Measurements from ENCODE around the gene HES4. TPM values are rescaled to one million over a fixed set of nuclear protein-coding genes. Genes with fewer than 3 reads are reported as not detected.

HES4 gene
- total and polyA plus RNA-seq, 10 of the 15 experiments (the other 5 are each of a cell fraction or from before 2014, with no cell fraction given): 0.44 to 1.7 (median 0.85) TPM; not detected in 5

- TF ChIP-seq IKZF1 (conservative IDR thresholded peaks at IDR 0.05): no peak
These were observed 44.4 kb downstream of the HES4 start (continued) for GRCh38 chr1:955474-955873.

- ChIA-PET POLR2A (no interaction called here), CTCF (no interaction called here), SMC1A (ENCODE audit: uncharacterized antibody, unreplicated experiment) (no interaction called here), RAD21 (ENCODE audit: unreplicated experiment) (no interaction called here)
- H3K79me2 ChIP-seq (ENCODE audit: control insufficient read depth, insufficient read depth, low read length): peaks cover 20% of the 10 kb centered on the region
- H3K36me3 ChIP-seq (ENCODE audit: control insufficient read depth in 2 of 2, insufficient read depth in 2 of 2, low read length in 1 of 2): peaks cover 18 to 49% of the 10 kb centered on the region in 2 experiments; a peak in 3 of 4 replicates
- peaks cover 3% of the 10 kb centered on the region; the same call in 1 of the 2 replicates for H4K20me1 ChIP-seq (ENCODE audit: control insufficient read depth, insufficient read depth)
- no peak overlapping the region for H3K4me3 ChIP-seq
- intact Hi-C loops (cut with micrococcal nuclease; ENCODE audit: unreplicated experiment): no loop called here
- no peak overlapping the region for H3K9ac ChIP-seq (ENCODE audit: control insufficient read depth, insufficient read depth, low read length)
- H3K4me2 ChIP-seq (ENCODE audit: control insufficient read depth, insufficient read depth): no peak overlapping the region
- no TSS peak for BruUV-seq (replicated peaks)
- in situ Hi-C loops (cut with MboI): no loop called here
- WGBS (ENCODE audit: insufficient coverage, insufficient replicate concordance, low lambda C conversion rate, missing lambda C conversion rate): 95% methylated on average over 13 of the region's 13 CpGs
- no peaks in the 10 kb centered on the region for H3K9me3 ChIP-seq (replicated peaks; ENCODE audit: control insufficient read depth, insufficient read depth, low read length)
- peaks cover 10% of the 10 kb centered on the region for H3K4me1 ChIP-seq (ENCODE audit: control insufficient read depth, insufficient read depth, low read length)
- no peak for FAIRE-seq
- no peak overlapping the region for H2AFZ ChIP-seq (ENCODE audit: control insufficient read depth, low read depth, low read length)
- H3K27me3 ChIP-seq (replicated peaks in 1 of 2; ENCODE audit: control insufficient read depth in 2 of 2, insufficient read depth in 2 of 2, low read length in 1 of 2): no peaks in the 10 kb centered on the region
- TF ChIP-seq ETV6 (conservative IDR thresholded peaks at IDR 0.05 in 1 of 2, IDR thresholded peaks at IDR 0.05 in 1 of 2; ENCODE audit: borderline replicate concordance in 1 of 2, low read depth in 1 of 2): no peak
- no peak for TF ChIP-seq PML (IDR thresholded peaks at IDR 0.05; ENCODE audit: low read length)
- TF ChIP-seq POLR2A (IDR thresholded peaks at IDR 0.05; ENCODE audit: low read depth, low read length): 0 out of 2 replicates have a peak, but pooled peaks have one; percentile 9
- no peak for TF ChIP-seq EED (IDR thresholded peaks at IDR 0.05; ENCODE audit: low read depth)
- TF ChIP-seq E2F4 (IDR thresholded peaks at IDR 0.05; ENCODE audit: low read depth, low read length): no peak
- TF ChIP-seq NFYA (IDR thresholded peaks at IDR 0.05; ENCODE audit: borderline replicate concordance, low read depth, low read length): no peak
- DNase-seq (ENCODE audit: low read depth, low spot score): no peak
- no peak for ATAC-seq
- H3K27ac ChIP-seq (ENCODE audit: control insufficient read depth, insufficient read depth): no peak overlapping the region
These were observed 45.0 kb downstream of the HES4 start for GRCh38 chr1:954927-955326.

Measured in GM12878 (cell line).